HG03558 (cell line): ENCODE measurements around the gene ATP9A.

Experiments used
- ATAC-seq: cut with Tn5 transposase; IDR thresholded peaks from one replicate; pipeline ENCODE4 v1.9.1; 2021; ENCODE audit warnings: moderate number of reproducible peaks; ENCODE audit not compliant: unreplicated experiment; ENCODE audit errors: extremely low read depth

The ATP9A gene

DNA sequence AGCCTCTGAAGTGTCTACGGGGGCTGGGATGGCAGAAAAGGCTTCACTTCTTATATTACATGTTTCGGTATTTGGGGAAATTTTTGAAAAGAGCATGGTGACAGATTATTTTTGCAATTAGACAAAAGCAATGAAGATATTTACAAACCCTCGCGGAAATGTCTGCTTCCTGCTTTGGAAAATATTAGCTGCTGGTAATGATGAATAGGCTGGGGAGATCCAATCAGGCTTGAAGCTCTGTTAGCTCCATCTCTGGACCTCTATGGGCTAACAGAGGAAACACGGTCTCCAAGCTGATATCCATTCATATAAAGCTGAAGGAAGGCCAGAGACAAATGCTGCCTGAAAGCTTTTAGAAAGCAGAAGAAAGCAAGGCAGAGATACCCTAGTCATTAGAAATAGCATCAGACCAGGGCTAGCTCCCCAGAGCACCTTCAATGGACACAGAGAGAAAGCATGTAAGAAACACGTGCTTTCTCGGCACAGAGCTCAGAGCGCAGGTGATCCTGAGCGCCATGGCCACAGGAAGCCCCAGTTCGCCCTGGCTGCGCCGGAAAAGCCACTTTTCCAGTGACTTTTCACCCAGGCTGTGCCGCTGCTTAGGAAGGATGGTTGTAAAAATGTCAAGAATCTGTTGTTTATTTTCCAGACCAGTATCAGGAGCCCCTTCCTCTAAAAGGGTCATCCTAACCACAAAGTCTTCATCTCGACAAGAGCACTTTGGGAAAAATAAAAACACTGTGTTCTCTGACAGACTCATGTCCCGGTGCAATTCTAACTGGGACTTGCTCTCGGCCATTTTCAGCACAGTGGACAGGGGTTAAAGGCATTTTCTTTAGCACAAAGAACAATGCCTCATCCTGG lies 157.2 kb downstream of the ATP9A start:
- no peak for ATAC-seq

DNA sequence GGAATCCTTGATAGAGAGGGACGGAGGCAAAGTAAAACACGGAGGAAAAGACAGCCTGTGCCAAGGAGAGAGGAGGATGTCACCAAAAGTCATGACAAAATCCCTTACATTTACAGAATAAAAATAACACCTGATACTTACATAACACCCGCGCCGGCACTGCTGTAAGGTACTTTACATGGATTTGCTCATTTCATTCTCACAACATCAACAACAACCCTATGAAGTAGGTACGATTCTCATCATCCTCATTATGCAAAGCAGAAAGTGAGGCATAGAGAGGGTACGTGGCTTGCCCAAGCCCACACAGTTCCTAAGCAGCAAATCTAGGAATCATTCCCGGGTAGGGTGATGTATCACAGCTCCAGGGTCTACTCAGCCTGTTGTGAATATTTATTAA lies 158.1 kb downstream of the ATP9A start:
- no peak for ATAC-seq

DNA sequence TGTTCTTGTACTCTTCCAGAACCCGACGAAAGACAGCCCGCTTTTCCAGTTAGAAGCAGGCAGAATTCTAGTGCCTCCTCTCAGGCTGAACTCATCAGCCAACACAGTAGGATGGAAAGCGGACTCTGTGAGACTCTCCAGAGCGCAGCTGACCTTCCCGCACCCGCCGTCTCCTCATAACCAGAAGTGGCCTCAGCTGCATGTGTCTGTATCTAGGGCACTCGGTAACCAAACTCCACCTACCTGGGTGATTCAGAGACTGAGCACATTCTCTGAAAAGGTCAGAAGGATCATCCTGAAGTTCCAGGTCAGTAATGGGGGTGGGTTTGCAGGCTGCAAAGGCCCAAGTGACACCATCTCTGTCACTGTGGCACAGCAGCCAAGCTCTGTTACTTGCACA lies 158.9 kb downstream of the ATP9A start:
- ATAC-seq: no peak

DNA sequence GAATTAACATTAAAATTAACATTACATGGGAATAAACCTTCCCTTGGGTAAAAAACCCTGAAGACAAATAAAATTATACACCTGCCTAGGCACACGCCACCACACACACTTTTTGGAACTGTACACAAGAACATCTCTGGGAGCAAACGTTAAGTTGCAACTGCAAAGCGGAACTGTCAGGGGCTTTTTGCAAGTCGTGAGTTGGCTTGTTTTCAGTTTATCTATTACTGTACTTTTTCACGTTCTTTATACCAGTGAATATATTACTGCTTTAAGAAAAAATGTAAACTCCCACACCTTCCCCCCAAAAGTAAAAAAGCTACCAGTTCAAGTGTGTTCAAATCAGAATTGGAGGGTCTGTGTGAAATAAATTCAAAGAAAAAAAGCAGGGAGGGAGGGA lies 160.1 kb downstream of the ATP9A start:
- no peak for ATAC-seq

DNA sequence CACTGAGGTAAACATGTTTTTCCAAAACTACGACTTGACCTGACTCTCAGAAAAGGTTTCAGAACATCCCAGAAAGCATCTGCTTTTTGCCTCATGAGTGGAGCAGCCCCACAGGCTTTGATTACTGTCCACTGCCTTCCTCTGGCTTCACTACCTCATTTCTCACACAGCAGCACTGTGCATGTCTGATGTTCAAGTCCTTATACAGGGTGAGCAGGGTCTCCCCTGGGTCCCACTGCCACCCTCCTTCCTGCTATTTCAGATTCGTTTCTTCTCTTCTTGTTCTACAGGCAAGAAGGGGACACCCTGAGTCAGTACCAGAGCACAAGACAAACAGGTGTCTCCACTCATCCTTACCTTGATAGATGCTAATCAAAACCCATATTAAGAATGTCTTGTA lies 161.0 kb downstream of the ATP9A start:
- ATAC-seq: no peak

DNA sequence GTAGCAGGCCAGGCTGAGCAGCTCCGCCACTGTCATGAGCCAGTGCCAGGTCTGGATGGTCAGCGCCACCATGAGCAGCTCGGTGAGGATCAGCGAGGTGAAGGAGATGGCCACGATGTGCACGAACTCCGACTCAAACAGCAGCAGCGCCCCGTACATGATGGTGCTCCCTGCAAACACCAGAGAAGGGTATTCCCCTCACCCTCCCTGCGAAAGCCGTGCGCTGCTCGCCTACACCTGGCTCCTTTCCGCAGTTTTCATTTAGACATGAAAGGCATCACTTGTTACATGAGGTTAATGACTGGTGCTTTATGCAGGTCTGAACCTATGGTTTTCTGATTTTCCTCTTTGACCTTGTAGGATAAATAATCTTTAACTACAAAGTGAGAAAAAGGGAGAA lies 163.3 kb downstream of the ATP9A start:
- ATAC-seq: no peak

DNA sequence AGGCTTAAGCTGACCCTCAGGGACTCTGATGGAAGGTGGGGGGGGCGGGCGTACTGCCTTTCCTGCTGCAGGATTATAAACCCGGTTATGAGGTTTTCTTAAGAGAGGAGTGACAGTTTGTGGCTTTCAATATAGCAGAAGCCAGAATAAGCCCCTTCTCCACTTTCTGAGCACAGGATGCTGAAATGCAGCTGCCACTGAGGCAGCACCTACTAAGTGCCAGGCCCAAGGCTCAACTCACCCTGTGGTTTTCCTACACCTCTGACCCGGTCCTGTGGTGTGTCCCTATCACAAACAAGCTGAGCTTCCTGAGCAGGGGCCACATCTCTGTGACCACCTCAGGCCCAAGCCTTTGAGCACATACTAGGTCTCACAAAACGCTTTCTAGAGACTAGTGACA lies 166.1 kb downstream of the ATP9A start:
- ATAC-seq: no peak

DNA sequence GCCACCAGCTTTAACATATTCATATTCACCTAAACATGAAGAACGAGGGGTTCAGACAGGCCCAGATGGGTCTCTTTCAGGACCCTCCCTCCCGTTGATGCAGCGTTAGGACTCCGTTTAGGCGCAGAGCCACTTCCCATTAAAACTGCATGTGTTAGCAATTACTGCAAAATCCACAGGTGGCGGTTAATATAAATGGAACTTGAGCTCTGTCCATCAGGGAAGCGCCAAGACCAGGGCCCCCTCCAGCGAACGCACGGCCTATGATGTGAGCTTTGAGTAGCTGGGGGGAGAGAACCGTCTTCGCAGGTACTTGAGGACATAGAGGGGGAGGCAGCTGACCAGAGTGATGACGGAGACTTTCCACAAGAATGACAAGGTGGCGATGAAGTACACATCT lies 167.2 kb downstream of the ATP9A start:
- no peak for ATAC-seq

DNA sequence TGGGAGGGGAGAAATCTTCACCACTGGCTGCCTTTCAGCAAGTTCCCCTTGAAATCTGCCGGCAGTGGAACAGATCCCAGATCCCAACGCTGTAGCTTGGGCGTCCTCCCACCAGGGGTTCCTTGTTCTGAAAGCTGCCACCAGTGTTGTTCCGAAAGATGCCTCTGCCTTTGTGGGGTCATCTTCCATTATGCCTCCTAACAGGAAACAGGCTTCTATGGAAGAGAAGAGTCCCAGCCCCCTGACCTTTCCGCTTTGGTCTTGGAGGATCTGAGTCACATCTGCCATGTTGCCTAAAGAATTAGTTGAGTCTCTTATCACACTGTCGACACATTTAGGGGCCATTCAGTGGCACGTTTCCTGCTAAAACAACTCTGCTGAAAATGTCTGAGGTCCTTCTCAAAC lies 168.2 kb downstream of the ATP9A start:
- ATAC-seq: no peak

DNA sequence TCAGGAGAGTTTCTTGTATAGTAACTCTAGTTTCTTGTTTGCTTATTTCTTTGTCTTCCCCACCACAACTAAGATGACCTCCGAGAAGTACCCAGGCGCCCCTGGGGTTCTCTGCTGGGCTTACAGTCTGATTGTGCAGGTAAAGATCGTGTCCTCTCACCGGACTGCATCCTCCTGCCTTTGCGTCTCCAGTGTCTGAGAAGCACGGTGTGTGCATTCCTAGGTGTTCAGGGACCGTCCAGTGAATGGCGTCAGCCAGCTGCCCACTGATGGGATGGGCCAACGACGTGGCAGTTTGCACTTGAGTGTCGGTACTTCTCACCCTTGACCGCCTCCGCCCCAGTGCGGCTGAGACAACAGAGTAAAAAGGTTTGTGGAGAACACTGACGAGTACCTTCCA lies 169.6 kb downstream of the ATP9A start:
- no peak for ATAC-seq

DNA sequence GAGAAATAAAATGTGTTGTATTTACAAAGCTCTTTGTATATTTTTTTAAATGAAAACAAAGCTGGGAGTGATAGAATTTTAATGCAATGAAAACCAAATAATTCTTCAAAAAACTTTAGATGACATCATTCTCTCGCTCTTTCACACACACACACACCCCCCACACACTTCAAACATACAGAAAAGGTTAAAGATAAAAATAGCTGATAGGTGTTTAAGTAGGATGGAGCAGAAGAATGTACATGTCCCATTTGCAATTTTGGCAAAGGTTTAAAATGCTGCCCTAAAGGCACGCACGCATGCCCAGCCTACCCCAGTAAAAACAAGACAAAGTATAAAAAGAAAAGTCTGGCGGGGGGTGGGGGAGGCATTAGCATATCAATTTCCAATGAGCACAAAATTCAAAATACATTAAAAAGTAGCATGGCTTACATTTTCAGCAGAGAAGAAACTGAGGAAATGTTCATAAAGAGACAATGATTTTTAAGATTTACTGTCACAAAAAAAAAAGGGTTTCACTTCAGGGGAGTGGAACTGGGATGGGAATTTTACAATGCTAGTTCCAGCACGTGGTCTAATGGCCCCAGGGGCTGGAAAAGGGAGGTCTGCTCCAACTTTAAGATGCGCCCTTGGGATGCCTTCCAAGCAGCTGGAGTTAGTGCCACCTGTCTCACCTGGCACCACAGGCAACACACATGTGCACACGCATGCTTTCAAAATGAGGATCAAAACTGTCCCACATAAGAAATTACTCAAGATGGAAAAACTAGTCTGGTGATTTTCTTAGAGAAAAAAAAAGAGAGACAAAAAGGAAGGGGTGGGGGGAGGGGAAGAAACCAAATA lies 170.6 kb downstream of the ATP9A start:
- ATAC-seq: no peak

DNA sequence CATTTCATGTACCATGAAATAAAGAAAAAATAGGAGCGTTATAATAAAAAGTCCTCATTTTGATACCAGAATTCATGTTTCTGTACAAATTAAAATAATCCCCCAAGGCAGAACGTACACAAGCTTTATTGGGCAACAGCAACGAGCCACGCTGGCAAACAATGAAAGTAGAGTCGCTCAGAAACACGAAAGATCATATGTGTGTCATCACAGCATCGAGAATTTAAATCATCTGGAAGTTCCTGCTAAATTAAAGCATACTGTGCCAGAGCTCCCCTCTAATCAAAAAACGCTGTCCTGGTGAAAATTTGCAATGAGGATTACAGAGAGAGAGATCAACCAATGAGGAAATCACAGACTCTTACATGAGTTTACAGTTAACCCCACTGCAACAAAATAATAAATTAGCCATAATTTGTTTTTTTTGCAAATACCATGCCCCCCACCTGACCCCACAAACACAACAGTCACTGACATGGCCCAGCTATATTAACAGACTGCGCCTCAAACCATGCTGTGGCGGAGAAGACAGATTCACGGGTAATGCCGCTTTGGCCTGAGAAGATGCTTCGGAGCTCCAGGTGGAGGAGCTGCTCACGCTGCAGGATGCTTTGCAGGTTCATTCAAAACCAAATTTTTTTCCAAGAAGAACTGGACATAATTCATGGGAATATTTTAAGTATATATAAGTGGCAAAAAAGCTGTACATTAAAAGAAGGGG lies 171.4 kb downstream of the ATP9A start:
- no peak for ATAC-seq

DNA sequence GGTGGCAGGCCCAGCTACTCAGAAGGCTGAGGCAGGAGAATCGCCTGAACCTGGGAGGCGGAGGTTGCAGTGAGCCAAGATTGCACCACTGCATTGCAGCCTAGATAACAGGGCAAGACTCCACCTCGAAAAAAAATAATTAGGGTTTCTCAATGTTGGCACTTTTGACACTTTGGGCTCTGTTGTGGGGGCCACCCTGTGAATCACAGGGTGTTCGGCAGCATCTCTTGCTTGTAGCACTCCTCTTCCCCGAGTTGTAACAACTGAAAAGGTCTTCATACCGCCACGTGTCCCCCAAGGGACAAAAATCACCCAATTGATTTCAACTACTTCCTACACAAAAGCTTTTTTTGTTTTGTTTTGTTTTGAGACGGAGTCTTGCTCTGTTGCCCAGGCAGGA lies 172.4 kb downstream of the ATP9A start:
- ATAC-seq: no peak

DNA sequence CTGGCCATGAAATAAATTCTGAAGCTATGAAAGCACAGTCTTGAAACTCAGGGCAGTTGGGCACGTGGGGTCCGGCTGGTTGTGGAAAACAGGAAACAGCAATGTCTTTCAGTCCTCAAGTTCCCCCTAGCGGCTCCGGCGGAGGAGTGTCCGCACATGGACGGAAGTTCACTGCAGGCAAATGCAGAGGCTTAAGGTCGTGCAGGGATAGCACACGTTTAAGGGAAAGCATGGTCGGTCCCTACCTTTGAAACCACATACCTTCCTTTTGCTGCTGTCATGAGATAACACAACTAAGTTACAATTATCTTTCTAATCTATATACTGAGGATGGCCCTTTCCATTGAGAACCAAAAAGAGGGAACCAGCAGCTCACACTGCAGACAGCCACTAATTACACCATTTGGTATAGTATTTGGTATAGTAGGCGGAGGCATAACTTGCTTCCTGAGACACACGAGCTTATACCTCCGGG lies 173.1 kb downstream of the ATP9A start:
- ATAC-seq: peak; percentile 75

DNA sequence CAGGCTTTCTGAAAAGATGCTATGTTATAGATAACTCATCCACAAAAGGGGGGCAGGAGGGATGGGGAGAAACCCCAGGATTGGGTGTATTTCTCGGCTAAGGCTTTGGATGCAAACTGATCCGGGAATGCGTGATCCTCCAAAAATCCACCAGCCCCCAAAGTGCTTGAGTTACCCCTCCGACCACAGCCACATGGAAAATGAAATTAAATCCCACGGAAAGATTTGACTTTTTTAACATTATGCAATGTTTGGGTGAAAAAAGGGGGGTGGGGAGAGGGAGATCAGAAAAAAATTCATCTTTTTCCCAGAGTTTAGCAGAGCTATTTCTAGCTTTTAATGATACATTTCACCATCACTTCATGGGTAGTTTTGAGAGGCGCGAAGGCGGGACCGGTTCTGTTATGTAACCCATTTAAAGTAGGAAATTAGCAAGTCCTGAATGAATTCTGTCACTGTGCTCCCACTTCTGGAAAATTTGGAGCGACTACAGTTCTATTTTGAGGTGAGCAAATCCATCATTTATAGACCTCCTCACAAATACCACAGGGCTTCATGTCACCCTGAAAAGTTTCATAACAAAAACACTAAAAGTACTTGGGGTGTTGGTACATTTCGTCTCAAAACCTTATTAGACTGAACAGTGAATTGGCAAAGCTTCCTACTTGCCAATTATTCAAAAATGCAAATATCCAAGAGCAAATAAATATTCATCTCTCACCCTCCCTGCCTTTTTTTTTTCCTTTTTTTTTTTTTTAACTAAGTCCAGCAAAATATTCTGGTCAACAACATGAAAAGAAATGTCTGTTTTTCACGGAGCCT lies 173.7 kb downstream of the ATP9A start:
- no peak for ATAC-seq

DNA sequence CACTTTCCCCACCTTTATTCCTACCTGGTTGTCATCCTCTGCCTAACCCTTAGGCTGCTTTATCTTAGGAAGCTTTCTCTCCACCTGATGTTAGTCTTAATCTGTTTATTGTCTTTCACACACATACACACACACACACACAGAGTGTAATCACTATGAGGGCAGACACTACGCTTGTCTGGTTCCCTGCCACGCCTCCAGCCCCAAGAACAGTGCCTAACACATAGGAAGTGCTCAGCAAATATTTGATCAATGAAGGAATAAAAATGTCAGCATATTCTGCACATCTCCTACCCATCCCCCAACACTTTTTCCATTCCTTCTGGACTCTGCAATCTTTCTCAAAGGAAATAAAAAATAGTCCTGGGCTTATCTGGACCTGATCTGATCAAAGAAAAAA lies 174.6 kb downstream of the ATP9A start:
- no peak for ATAC-seq

DNA sequence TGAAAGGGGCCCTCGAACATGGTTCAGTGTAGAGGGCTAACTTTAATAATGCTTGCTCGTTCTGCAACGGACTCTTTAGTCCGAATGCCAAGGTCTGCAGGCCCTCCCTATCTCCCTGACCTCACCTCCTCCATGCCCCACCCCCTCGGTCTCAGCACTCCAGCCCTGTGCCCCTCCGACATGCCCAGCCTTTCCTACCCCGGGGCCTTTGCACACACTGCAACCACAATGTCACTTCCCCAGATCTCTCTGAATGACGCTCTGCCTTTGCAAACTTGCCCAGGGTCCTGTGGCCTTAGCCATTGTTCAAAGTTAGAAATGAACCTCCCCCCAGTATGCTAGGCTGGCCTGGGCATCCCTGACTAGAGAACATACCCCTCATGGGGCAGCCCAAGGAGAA lies 175.6 kb downstream of the ATP9A start:
- no peak for ATAC-seq

DNA sequence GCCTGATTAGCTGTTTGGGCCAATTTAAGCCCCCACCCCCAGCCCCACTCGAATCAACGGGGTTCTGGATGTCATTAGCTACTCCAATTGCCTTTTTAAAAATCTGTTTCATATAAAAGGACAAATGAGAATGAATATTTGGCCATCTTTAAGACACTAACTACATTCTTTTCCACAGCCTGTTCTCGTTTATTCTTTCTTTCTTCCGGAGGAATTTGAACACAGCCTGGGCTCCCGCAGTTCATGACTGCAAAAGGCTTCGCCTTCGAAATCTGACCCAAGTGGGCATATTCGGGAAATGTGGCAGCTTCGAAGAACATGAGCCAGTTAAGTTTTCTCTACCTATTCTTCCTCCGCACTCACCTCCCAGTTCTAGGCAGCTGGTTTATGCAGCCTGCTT lies 176.3 kb downstream of the ATP9A start:
- no peak for ATAC-seq

DNA sequence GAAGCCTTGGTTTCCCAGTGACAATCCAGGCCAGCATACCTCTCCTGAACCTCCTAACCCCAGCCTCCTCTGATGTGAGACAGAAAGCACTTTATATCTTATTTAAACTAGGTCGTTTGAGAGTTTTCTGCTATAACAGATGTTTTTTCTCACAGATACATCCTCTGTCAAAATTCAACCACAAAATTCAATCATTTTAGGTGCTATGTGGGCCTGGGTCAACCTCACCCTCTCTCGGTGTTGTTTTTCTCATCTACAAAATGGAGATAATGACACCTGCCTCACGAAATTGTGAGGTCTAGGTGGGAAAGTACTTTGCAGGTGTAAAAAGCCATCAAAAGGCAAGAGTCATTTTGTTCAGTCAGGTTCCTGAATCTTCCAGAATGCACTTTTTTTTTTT lies 179.4 kb downstream of the ATP9A start:
- ATAC-seq: no peak

DNA sequence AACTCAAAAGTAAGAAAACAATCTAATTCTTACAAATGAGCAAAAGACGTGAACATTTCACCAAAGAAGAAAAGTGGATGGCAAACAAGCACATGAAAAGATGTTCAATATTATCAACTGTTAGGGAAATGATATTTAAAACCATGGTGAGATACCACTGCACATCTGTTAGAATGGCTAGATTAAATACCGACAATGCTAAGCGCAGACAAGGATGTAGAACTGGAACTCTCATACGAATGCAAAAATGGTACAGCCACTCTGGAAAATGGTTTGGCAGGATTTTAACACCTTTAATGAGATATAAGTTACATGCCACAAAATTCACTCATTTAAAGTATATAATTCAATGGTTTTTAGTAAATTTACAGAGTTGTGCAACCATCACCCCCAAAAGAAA lies 181.0 kb downstream of the ATP9A start:
- no peak for ATAC-seq
